HUDEP-2 (cell line): ENCODE data around the gene YES1.
"Not testable (repeated sequence)": the region's sequence is repeated elsewhere in the genome, so short reads cannot be mapped to it uniquely, and the experiment has no call there.

Source experiments
- DNase-seq, 76 experiments: peaks; one replicate each; lab custom pipeline; 2025; ENCODE audit not compliant: unreplicated experiment in 76 of 76; lab: John Stamatoyannopoulos, UW

Gene YES1

DNA sequence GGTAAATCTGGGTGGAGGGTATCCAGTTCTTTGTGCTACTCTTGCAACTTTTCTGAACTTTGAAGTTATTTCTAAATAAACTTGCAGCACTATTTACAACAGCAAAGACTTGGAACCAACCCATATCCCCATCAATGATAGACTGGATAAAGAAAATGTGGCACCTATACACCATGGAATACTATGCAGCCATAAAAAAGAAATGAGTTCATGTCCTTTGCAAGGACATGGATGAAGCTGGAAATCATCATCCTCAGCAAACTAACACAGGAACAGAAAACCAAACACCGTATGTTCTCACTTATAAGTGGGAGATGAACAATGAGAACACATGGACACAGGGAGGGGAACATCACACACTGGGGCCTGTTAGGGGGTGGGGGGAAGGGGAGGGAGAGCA, 16.7 kb downstream of the YES1 start:
- not testable (repeated sequence) for DNase-seq

DNA sequence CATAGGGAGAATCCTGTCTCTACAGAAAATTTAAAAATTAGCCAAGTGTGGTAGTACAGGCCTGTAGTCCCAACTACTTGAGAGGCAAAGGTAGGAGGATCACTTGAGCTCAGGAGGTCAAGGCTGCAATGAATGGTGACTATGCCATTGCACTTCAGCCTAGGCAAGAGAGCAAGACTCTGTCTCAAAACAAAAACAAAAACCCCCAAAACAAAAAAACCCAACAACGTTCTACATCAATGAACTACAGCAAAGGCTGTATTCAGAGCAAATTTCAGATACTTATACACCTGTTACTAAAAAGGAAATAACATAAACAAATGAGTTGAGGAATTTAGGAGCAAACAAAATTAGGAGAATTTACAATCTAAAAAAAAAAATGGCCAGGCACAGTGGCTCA, 22.6 kb downstream of the YES1 start:
- no peak for DNase-seq

DNA sequence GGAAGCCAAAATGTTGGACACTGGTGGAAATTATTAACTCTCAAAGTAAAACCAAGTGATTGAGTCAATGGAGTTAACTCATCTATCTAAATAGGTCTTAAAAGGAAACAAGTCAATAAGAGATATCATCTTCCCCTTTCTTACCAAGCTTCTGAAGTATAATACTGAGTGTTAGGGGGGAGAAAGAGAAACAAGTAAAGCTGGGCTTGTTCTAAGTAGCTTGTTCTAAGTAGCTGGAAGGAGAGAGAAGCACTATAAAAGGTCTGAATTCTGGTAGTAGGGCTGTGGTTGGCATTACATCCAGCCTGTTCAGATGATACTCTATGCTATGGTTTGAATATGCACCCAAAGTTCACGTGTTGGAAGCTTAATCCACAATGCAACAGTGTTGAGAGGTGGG, 26.8 kb downstream of the YES1 start:
- DNase-seq: no peak

- DNase-seq: no peak
Measured at GRCh38 chr18:784470-785172, 27.4 kb downstream of the YES1 start.

DNA sequence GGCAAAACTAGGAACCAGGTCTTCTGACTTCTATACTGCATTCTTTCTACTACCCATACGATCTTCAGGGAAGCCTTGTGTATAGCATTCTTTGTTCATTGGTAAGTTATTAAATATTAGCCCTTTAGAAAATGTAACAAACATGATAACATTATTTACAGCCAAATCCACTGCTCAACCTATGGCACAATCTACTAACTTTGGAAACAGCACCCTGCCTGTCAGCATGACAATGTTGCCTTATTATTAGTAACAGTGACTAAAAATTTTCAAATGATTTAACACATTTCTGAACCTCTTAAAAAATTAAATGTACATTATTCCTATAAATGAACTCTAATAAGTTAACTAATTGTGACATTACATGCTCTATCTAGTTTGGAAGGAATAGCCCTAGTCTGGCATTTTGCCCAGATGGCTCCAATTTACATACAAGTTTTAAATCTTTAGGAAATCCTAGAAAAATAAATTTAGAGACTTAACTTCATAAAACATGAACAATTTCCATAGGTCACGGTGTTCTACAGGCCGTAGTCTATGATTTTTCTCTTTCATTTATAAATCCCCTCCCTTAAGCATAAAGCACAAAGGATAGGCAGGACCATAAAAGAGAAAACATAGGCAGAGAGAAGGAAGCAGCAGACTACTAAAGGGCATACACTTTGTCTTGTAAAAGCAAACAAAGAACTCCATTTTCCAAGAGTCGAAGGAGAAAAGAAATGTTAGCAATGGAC, 33.7 kb downstream of the YES1 start:
- no peak for DNase-seq

GRCh38 chr18:777021-777420, 35.0 kb downstream of the YES1 start:
- no peak for DNase-seq

DNA sequence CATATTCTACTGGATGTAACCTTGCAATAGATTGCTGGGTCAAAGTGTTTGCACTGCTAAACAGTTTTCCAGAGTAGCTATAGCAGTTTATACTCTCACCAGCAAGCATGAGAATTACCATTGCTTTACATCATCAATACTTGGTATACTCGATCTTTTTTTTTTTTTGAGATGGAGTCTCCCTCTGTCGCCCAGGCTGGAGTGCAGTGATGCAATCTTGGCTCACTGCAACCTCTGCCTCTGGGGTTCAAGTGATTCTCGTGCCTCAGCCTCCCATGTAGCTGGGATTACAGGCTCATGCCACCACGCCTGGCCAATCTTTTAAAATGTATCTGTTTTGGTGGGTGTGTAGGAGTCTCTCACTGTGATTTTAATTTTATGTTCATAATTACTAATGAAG, 36.0 kb downstream of the YES1 start:
- not testable (repeated sequence) for DNase-seq

DNA sequence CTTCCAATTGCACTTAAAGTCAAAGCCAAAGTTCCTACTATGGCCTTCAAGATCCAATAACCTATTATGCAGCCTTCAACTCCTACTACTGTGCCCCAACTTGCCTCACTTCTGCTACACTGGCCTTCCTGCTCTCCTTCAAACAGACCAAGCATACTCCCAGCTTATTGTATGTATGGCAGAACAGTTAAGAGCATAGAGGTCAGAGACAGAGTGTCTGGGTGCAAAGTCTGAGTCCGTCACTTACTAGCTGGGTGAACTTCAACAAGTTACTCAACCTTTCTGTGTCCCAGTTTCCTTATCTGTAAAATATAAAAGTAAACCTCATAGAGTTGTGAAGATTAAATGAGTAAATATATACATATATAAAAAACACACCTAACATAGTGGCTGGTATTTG, 37.2 kb downstream of the YES1 start:
- DNase-seq: no peak

GRCh38 chr18:773980-774624, 37.9 kb downstream of the YES1 start:
- no peak for DNase-seq

DNA sequence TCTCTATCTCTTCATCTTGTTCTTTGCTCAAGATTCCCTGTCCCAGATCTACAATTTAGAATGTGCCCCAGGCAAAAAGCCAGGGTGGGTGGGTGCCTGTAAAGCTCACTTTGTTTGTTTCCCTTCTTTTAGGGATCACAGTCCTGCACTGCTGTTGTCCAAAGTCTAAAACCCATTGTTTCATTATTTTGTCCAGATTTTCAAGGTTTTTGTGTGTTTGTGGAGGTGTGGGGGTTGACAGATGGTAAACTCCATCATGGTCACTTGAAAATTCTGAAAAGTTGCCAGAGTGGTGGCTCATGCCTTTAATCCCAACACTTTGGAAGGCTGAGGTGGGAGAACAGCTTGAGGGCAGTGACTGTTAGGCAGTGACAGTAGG, 41.5 kb downstream of the YES1 start:
- no peak for DNase-seq

- no peak for DNase-seq
Measured at GRCh38 chr18:767961-768360, 44.1 kb downstream of the YES1 start.

- DNase-seq: no peak
Measured at GRCh38 chr18:767084-767882, 44.8 kb downstream of the YES1 start.

DNA sequence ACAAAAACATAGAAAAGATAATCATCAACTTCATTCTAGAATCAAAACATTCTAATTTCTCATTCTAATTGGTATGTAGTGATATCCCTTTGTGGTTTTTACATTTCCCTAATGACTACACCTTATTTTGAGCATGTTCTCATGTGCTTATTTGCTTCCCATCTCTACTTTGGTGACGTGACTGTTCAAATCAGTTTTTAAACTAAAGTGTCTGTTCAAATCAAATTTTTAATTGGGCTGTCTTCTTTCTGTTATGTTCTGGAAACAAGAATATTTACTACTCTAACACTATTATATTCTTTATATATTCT, 45.5 kb downstream of the YES1 start:
- no peak for DNase-seq

GRCh38 chr18:765764-766549, 46.1 kb downstream of the YES1 start:
- DNase-seq: peak in 1 of 76 experiments; percentile 12

DNA sequence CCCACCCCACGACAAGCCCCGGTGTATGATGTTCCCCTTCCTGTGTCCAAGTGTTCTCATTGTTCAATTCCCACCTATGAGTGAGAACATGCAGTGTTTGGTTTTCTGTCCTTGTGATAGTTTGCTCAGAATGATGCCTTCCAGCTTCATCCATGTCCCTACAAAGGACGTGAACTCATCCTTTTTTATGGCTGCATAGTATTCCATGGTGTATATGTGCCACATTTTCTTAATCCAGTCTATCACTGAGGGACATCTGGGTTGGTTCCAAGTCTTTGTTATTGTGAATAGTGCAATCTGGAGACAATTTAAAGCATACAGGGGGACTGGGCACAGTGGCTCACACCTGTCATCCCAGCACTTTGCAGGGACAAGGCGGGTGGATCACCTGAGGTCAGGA, 52.2 kb downstream of the YES1 start:
- not testable (repeated sequence) for DNase-seq

DNA sequence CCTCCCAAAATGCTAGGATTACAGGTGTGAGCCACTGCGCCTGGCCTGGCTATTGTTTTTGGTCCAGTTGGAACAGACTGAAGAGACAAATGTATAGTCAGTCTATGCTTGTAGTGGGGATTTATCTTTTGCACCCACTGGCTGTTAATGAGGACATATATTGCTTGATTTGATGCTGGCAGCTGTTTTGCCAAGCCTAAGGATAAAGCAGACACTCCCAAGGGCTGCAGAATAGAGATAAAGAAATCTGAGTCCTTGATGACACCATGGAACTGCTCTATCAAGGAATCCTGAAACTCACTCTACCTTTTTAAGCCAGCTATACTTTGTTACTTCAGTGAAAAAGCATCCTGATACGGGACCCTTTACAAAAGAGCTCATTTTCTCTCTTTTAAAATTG, 56.5 kb downstream of the YES1 start:
- DNase-seq: peak in 58 of 76 experiments; percentile 0 to 91 (median 38)

DNA sequence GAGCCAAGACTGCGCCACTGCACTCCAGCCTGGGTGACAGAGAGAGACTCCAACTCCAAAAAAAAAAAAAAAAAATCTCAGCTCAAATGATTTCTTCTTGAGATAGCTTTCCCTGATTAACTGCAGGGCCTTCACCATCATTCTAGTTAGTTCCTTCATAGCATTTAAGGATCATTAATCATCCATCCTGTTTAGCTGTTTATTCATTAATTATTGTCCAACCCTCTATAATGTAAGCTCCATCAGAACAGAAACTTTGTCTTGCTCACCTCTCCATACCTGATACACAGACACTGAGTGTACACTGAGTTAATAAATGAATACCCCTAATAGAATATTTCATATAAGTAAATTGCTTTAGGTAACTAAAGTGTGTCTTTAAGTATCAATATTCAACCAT, 57.4 kb downstream of the YES1 start:
- DNase-seq: no peak

DNA sequence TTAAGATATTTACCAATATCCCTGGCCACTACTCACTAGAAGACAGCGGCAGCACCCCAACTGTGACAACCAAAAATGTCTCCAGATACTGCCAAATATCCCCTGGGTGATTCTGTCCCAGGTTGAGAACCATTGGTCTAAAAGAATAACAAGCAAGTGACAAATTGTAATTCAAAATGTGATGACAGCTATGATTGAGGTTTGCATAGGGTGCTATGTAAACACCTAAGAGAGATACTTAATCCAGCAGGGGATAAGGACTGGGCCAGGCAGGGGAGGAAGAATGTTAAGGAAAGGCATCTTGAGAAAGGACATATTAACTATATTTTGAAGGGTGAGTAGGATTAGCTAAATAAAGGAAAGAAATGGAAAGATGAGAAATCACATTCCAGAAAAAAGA, 61.6 kb downstream of the YES1 start:
- no peak for DNase-seq

DNA sequence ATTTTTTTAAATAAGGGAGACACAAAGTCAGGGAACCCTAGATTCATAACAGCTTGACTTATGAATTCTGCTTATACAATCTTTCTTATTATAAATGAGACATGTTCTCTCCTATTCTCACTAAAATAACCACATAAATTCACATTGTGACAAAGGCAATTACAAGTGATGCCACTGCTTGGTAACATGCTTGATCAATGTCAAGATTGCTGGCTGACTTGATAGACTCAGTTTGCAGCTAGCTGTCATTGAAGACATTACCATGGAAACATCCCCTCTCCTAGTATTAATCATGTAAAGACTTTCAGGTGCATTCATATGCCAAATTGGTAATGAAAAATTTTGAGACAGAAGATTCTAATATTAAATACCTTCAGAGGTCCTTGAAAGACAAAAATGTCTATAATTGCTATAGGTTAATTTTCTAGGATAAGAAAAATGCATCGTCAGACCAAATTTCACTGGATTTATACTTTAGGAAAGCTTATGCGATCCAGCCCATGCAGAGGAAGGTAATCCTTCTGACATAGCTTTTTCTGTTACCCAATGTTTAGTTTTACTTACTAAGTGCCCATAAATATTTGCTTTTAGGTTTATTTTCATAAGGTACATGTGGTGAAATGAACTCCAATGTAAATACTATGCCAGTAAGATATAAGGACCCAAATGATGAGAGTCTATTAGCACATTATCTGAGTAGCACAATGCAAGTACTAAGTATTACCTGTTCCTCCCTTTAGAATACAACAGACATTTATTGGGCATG, 67.0 kb downstream of the YES1 start:
- no peak for DNase-seq
